NCI-H2227 (cell line): ENCODE measurements around the gene CFAP20DC.
"Not testable (repeated sequence)": the region's sequence is repeated elsewhere in the genome, so short reads cannot be mapped to it uniquely, and the experiment has no call there.

Source experiments
- DNase-seq: peaks from one replicate; lab custom pipeline; 2025; ENCODE audit not compliant: unreplicated experiment; lab: John Stamatoyannopoulos, UW

The CFAP20DC gene

DNA sequence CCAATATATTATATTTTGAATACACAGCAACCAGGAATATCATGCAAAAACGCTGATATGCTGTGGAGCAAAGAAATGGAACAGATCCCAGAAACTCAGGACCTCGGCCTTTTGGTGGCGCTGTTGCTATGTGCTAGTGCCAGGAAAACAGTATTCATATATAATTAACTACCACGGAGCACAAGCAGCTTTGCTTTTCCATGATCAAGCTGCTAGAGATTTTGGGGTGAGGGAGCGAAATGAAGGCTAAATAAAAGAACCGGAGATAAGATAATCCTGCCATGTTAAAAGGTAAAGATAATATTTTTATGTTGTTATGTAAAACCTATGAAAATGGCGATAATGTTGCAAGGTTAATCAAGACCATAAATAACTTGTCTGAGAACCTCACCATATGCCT is 225.5 kb downstream of the CFAP20DC start:
- DNase-seq: peak; percentile 64

DNA sequence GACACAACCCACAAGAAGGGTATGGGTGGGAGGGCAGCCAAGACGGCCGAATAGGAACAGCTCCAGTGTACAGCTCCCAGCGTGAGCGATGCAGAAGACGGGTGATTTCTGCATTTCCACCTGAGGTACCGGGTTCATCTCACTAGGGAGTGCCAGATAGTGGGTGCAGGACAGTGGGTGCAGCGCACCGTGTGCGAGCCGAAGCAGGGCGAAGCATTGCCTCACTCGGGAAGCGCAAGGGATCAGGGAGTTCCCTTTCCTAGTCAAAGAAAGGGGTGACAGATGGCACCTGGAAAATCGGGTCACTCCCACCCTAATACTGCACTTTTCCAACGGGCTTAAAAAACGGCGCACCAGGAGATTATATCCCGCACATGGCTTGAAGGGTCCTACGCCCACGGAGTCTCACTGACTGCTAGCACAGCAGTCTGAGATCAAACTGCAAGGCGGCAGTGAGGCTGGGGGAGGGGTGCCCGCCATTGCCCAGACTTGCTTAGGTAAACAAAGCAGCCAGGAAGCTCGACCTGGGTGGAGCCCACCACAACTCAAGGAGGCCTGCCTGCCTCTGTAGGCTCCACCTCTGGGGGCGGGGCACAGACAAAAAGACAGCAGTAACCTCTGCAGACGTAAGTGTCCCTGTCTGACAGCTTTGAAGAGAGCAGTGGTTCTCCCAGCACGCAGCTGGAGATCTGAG is 243.1 kb downstream of the CFAP20DC start:
- not testable (repeated sequence) for DNase-seq

DNA sequence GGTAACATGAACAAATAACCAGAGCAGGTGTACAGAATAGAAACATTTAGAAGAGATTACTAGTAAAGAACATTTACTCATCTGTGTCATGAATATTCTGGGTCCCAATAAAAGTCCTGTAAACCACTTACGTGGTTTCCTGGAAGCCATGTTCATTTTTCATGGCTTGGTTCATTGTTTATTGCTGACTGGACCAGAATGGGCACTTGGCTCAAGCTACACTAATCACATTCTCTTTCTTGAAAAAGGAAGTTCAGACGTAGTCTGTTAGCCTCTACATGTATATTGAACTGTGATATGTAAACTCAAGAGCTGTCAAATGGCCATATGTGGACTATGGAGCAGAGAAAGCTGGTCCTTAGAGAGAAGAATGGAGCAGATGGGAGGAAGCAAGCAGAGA is 244.9 kb downstream of the CFAP20DC start:
- DNase-seq: no peak

DNA sequence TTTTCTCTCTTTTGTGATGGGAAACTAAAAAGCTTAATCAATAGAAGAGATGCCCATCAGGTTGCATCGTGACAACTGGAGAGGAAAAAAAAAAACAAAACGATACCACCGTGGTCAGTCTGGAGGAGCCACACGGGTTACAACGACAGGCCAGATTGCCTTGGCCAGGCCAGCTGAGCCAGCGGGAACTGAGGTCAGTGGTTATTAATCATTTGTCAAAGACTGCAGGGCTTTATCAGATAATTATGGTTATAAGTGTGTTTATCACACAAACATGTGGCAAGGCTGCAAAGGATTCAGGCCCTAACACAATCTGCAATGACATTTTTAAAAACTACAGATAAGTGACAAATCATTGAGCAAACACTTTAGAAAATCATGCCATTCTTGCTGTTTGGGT is 248.3 kb downstream of the CFAP20DC start:
- peak; percentile 4 for DNase-seq

DNA sequence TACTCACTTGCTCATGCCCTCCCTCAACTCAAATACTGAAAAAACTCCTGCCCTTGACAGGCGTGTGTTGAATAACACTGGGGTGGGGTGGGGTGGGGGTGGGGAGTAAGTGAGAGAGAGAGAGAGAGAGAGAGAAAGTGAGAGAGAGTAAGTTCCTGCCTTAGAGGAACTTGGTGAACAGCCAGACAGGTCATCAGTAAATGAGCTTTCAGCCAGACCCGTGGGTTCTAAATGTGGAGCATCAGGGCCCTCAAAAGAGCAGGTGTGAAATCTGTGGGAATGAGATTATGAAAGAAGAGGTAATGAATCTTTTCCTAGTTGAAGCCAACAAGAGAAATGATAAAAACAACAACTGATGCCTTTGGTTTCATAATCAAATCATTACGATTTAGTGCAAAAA is 248.9 kb downstream of the CFAP20DC start:
- no peak for DNase-seq

DNA sequence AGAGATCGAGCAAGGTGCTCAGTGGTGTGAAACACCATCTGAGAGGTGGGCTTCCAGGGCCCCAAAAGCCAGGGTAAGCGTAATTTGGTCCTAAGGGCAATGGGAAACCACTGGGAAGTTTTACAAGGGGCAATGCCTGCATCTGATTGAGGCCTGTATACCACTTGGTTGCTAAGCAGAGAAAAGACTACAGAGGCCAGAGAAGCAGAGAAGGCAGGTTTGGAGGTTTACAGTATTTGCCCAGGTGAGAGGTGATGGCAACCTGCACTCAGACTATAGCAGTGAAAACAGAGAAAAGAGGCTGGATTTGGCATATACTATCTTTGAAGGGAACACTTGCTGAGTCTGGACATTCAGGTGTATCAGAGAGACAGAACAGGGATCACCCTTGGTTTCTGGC is 249.8 kb downstream of the CFAP20DC start:
- DNase-seq: no peak

DNA sequence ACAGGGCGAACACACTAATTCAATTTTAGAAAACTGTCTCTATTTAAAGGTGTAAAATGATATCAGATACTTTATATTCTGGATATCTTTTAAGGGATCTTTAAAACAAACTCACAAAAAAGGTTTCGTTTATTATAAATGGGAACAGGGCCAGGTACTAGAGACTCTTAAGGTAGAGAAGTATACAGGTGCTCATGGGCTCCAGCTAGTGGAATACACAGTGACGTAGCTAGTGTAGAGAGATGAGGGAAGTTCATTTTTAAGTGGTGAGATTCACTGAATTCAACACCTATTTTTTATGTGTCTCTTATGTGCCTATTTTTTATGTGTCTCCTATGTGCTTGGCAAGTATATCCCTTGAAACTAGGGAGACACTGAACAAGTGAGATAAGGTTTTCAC is 250.6 kb downstream of the CFAP20DC start:
- DNase-seq: no peak

DNA sequence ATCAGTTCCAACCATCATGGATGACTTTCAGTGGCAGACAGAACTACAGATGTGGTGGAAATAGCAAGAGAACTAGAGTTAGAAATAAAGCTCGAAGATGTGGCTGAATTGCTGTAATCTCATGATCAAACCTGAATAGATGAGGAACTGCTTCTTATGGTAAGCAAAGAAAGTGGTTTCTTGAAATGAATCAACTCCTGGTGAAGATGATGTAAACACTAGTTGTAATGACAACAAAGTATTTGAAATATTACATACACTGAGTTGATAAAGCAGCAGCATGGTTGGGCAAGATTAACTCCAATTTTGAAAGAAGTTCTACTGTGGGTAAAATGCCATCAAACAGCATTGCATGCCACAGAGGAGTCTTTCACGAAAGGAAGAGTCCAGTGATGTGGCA is 251.5 kb downstream of the CFAP20DC start:
- no peak for DNase-seq

DNA sequence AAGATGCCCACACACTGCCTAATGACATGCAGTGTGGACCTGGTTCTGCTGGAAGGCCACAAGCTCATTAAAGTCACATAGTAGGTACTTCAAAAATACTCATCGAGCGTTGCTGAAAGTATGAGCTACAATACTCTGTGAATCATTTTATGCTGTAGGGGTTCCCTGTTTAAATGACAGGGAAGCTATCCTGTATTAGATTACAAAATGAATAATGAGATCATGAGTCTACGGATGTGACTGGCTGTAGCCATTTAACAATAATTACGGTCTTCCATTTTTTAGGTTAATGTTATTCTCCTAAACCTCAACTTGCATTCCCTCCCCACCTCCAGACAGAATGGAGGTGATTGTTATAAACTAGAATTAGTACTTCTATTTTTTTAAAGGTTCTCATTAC is 255.1 kb downstream of the CFAP20DC start:
- no peak for DNase-seq

DNA sequence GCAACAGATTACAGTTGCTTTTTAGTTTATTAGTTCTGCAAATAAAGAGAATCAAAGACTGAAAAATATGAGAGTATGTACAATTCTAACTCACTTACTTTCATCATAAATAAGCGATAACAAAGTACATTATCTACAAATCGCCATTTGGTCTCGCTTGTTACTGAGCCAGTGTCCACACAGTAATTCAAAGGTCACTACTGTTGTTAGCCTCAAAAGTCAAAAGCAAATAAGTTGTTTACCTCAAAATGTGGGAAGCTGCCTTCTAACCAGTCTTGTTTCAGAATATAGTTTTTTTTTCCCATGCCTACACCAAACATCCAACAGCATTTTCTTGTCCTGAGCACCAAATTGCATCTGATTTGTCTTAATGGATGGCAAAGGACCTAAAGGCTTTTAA is 255.9 kb downstream of the CFAP20DC start:
- no peak for DNase-seq

DNA sequence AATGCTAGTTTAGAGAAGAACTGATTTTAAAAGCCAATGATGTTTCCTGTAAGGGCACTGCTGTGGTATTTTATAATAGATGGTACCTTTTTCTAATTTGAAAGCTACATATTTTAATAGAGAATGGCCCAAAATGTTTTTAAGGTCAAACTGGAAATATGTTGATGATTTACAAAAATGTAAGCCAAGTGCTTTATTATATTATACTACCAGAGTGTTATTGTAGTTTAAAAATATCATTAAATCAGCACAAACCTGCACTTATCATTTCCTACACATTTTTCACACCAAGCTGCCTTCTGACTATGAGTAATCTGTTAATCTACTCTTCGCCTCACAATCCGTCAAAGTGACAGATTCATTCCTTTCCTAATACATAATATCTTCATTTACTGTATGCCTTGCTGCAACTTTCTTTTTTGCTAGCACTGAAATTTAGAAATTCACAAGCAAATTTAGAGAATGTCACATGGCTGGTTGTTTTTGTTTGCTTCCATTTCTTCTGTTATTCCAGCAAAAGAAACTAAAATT is 256.8 kb downstream of the CFAP20DC start:
- DNase-seq: no peak

DNA sequence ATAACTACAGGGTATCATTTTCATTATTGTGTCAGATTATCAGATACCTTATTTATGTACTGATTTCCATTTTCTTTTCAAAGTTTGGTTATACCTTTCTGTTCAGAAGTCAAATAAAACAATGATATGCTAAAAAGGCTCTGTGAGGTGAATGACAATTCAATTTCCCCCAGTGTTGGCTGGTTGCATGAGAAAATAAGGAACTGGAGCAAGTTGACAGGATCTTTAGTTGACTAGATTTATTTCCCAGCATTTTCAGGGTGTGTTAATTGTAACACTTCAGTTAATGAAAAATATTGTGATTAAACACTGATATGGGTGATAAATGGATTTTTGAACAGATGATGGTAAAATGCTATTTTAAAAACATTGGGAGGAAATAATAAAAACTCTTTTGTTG is 260.4 kb downstream of the CFAP20DC start:
- no peak for DNase-seq

DNA sequence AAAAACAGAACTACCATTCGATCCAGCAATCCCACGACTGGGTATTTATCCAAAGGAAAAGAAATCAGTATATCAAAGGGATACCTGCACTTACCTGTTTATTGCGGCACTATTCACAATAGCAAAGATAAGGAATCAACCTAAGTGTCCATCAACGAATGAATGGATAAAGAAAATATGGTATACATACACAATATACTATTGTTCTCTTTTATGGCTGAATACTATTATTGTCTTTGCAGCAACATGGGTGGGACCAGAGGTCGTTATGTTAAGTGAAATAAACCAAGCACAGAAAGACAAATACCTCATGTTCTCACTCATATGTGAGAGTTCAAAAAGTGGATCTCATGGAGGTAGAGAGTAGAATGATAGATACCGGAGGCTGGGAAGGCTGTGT is 264.9 kb downstream of the CFAP20DC start:
- DNase-seq: no peak

DNA sequence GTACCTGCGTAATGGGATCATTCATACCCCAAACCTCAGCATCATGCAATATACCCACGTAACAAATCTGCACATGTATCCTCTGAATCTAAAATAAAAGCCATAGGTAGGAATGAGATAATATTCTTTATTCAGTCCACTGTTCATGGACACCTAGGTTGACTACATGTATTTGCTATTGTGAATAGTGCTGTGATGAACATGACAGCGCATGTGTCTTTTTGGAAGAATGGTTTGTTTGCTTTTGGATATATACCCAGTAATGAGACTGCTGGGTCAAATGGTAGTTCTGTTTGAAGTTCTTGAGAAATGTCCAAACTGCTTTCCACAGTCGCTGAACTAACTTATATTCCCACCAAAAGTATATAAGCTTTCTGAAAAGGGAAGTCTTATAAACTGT is 265.4 kb downstream of the CFAP20DC start:
- DNase-seq: no peak

DNA sequence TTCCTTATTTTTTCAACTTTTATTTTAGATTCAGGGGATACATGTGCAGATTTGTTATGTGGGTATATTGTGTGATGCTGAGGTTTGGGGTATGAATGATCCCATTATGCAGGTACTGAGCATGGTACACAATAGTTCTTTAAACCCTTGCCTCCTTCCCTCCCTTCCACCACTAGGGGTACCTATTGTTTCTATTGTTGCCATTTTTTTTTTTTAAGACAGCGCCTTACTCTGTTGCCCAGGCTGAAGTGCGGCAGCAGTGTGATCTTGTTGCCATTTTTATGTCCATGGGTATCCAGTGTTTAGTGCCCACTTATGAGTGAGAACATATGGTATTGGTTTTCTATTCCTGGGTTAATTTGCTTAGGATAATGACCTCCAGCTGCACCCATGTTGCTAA is 266.0 kb downstream of the CFAP20DC start:
- no peak for DNase-seq

DNA sequence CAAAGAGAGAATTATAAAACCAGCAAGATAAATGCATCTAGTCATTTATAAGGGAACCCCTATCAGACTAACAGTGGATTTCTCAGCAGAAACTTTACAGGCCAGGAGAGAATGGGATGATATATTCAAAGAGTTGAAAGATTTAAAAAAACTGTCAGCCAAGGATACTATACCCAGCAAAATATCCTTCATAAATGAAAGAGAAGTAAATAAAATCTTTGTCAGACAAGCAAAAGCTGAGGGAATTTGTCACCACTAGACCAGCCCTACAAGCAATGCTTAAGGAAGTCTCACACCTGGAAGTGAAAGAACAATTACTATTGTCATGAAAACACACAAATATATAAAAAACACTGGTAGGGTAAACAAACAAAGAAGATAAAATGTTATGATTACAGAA is 269.9 kb downstream of the CFAP20DC start:
- DNase-seq: no peak

DNA sequence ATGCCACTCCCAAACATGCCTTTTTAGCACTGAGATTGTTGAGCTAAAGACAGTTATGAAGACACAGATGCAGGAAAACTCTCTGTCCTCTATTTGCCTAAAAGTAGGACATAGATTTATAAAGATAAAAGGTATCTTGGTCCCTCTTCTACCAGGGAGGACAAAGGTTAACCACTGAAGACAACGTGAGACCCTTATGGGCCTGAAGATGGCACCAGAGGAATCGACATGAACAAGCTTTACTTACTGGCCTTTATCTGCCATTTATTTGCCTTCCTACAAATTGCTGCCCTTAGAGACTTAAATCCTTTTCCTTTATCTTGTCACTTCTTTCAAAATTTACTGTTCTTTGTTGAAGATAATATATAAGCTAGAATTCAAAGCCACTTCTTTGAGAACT is 273.6 kb downstream of the CFAP20DC start:
- DNase-seq: no peak

DNA sequence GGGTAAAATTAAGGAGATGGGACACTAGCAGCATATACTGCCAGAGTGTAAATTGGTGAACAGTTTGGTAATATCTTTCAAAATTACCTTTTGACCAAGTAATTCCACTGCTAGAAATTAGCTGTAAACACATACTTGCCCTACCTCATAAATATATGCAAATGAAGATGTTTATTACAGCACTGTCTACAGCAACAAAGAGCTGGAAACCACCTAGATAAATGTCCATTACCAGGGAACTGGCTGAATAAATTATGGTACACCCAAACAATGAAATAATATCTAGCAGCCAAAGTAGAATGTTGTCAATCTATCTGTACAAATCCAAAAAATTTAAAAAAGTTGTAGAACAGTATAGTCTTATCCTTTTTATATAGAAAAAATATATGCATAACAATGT is 277.4 kb downstream of the CFAP20DC start:
- no peak for DNase-seq

DNA sequence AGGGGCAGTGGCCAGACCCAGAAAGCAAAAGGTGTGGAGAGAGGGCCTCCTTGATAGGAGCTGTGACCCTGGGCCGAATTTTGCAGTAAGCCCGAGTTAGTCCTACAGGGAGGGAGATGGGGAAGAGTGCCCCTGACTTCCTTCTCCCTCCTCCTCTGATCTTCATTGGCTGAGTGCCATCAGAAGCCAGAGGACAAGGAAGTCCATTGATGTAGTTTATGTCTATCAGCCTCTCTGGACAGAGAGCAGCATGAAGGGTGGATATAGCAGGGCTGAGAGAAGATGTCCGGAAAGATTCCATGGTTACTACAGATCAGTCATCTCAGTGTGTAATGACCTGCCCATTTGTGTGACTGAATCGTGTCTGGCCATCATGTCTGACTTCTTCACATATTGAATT is 280.8 kb downstream of the CFAP20DC start:
- DNase-seq: no peak

DNA sequence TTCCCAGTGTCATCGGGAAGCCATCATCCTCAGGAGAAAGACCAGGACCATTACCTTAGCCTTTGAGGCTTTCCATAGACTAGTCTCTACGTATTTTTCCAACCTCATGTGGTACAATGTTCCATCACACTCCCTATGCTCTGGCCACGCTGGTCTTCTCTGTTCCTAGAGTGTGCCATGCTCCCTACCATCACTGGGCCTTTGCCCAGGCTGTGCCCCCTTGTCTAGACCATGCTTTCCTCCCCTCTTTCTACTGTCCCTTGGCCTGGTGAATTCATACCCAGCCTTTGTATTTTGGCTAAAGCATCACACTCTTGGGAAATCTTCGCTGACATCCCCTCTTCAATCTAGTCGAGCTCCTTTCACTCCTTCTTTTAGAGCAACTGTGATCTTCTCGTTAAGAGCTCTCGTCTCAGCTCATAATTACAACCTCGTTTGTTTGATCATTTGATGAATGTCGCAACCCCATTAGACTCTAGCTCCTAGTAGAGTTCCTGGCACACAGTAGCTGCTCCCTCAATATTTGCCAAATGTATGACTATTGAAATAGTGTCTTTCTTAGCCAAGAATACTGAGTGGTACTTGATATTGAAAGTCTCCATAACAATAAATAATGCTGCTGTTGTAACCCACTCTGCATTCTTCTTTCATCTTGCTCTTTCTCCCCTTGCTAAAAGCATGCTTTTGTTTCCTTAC is 283.1 kb downstream of the CFAP20DC start:
- no peak for DNase-seq

DNA sequence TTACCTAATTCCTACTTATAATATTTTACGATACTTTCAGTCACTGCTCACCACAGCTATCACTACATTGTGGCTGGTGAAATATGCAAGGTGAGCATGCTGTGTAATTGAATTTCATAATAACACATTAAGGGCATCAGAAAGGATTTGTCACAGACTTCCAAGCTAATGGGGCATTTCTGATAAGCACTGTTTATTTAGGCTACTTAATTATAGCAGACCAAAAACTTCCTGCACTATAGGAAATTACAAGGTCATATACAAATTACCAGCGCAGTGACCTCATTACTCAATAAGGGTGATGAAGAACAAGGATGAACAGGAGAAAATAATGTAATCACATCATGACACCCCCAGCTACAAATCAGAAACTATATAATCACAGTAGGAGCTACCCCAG is 294.7 kb downstream of the CFAP20DC start:
- DNase-seq: no peak

DNA sequence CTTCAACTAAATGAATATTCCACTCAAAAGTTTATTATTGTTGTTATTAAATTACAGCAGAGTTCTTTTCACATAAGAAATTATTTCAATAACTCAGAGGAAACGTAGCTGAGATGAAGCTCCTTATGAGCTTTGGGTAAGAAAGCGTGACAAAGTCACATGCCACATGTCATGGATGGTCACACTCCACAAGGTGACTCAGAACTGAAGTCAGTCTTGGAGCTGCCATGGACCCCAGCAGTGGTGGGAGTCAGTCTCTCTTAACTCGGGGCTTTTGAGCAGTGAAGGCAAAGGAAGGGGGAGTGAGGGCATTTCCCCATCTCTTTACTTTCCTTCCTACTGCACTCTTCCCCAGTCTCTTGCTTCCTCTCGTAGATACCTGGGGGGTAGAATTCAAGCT is 295.8 kb downstream of the CFAP20DC start:
- no peak for DNase-seq
